HepG2 (cell line): ENCODE data around the gene MUL1. TPM values are rescaled to one million over a fixed set of nuclear protein-coding genes. Genes with fewer than 3 reads are reported as not detected.

Source experiments
- CENPT ChIP-seq: sonication (generic); formaldehyde crosslinking; IDR thresholded peaks from 2 replicates; pipeline ENCODE4 v1.8.0; 2022; ENCODE audit warnings: low read depth, mild to moderate bottlenecking, moderate library complexity, missing genetic modification reagents
- ETV5 ChIP-seq: IDR thresholded peaks from 2 replicates; pipeline ENCODE4 v1.6.1; 2018; ENCODE audit warnings: missing biosample characterization, missing genetic modification reagents, inconsistent platforms, borderline replicate concordance
- GATA4 ChIP-seq: sonication (generic); IDR thresholded peaks from 2 replicates; pipeline ENCODE4 v1.6.1; 2016; ENCODE audit warnings: antibody characterized with exemption, low read depth, borderline replicate concordance
- HOXA3 ChIP-seq: sonication (generic); formaldehyde crosslinking; IDR thresholded peaks from 2 replicates; pipeline ENCODE4 v1.5.0; 2020; ENCODE audit warnings: missing genetic modification reagents
- MEF2D ChIP-seq: sonication (generic); formaldehyde crosslinking; IDR thresholded peaks from 2 replicates; pipeline ENCODE4 v1.5.1; 2020; ENCODE audit warnings: mild to moderate bottlenecking, missing genetic modification reagents
- NR3C1 ChIP-seq: sonication (generic); formaldehyde crosslinking; IDR thresholded peaks from 2 replicates; pipeline ENCODE4 v1.4.0; 2020; ENCODE audit warnings: missing genetic modification reagents
- SALL1 ChIP-seq: sonication (generic); formaldehyde crosslinking; IDR thresholded peaks from 2 replicates; pipeline ENCODE4 v1.8.0; 2022; ENCODE audit warnings: mild to moderate bottlenecking, missing genetic modification reagents
- ZNF251 ChIP-seq: sonication (generic); formaldehyde crosslinking; IDR thresholded peaks from 2 replicates; pipeline ENCODE4 v1.9.0; 2021; ENCODE audit warnings: mild to moderate bottlenecking, missing genetic modification reagents
- polyA plus RNA-seq, 8 experiments: library from polyadenylated mRNA; depleted of rRNA in 3 of 8; stranded (reverse) in 7 of 8; unstranded in 1 of 8; fragments of >200 nt; fragmentation: Illumina TruSeq in 4 of 8; extraction: Trizol in 4 of 8; gene quantifications; 2 replicates each; pipeline versions ENCODE4 v1.2.1 to v1.2.3, GENCODE V29; 2011 to 2016; ENCODE audit warnings: low read depth in 4 of 8, missing spikeins in 1 of 8, mixed read lengths in 1 of 8; ENCODE audit not compliant: insufficient read depth in 1 of 8
- total RNA-seq, 5 experiments: library from RNA; depleted of rRNA; stranded (reverse); fragments of >200 nt; fragmentation: Illumina TruSeq; extraction: Trizol; gene quantifications; 2 replicates each; pipeline ENCODE4 v1.2.3, GENCODE V29; 2016; ENCODE audit warnings: low read depth in 1 of 5
- TF ChIP-seq, protein P1 (sequence below): sonication (generic); formaldehyde crosslinking; IDR thresholded peaks from 2 replicates; pipeline ENCODE4 v1.5.1; 2020; ENCODE audit warnings: mild to moderate bottlenecking, missing genetic modification reagents
- TF ChIP-seq, protein P2 (sequence below): sonication (generic); formaldehyde crosslinking; IDR thresholded peaks from 2 replicates; pipeline ENCODE4 v1.8.0; 2023; ENCODE audit warnings: mild to moderate bottlenecking, missing genetic modification reagents
- TF ChIP-seq, protein P3 (sequence below): sonication (generic); formaldehyde crosslinking; IDR thresholded peaks from 2 replicates; pipeline ENCODE4 v1.5.0; 2020; ENCODE audit warnings: missing genetic modification reagents
- TF ChIP-seq, protein P4 (sequence below): sonication (generic); formaldehyde crosslinking; IDR thresholded peaks from 2 replicates; pipeline ENCODE4 v1.8.0; 2022; ENCODE audit warnings: missing genetic modification reagents, mild to moderate bottlenecking, inconsistent platforms, borderline replicate concordance
- TF ChIP-seq, protein P5 (sequence below): sonication (generic); formaldehyde crosslinking; IDR thresholded peaks from 2 replicates; pipeline ENCODE4 v1.8.1; 2022; ENCODE audit warnings: low read depth, mild to moderate bottlenecking, missing genetic modification reagents
- TF ChIP-seq, protein P6 (sequence below): sonication (generic); formaldehyde crosslinking; IDR thresholded peaks from 2 replicates; pipeline ENCODE4 v1.5.0; 2020; ENCODE audit warnings: mild to moderate bottlenecking, missing genetic modification reagents, borderline replicate concordance

MUL1 gene
- total and polyA plus RNA-seq, 2 of the 13 experiments (the other 11 are each of a cell fraction or from before 2014, with no cell fraction given), result 21.5 to 26.5 TPM

DNA sequence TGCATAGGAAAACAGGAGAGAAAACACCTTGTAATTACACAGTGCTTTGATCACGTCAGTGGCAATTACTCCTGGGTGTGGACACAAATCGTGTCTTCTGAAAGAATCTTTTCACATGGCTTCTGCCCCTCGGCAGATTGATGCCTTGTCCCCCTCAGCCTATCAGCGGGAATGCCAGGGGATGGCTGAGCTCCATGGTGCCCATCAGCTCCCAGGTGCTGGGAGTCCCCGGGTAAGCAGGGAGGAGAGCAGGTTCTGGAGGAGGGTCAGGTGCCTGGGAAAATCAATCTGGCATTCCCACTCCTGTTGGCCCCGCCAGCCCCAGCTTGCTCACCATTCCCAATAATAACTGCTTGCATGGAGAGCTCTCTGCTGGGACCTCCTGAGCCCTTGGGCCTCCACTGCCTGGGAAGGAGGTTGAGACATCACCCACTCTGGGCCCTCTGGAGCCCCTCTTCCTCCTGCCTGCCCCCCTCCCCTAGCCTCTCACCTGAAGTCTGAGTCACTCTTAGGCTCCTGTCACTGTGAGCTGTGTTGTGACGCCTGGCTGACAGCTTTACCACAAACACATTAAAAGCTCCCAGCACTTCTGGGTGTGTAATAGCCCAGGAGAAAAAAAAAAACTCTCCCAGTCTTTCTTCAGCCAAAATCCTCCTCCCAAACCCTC, 26.9 kb downstream of the MUL1 start (continued):
- TF ChIP-seq, protein P1, sequence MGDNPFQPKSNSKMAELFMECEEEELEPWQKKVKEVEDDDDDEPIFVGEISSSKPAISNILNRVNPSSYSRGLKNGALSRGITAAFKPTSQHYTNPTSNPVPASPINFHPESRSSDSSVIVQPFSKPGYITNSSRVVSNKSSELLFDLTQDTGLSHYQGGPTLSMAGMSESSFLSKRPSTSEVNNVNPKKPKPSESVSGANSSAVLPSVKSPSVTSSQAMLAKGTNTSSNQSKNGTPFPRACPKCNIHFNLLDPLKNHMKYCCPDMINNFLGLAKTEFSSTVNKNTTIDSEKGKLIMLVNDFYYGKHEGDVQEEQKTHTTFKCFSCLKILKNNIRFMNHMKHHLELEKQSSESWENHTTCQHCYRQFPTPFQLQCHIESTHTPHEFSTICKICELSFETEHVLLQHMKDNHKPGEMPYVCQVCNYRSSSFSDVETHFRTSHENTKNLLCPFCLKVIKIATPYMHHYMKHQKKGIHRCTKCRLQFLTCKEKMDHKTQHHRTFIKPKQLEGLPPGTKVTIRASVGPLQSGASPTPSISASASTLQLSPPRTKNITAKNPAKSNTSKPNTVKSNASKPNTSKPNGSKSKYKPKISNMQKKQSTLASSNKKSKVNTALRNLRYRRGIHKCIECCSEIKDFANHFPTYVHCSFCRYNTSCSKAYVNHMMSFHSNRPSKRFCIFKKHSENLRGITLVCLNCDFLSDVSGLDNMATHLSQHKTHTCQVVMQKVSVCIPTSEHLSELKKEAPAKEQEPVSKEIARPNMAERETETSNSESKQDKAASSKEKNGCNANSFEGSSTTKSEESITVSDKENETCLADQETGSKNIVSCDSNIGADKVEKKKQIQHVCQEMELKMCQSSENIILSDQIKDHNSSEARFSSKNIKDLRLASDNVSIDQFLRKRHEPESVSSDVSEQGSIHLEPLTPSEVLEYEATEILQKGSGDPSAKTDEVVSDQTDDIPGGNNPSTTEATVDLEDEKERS (CRISPR knock-in tag), result no peak
- TF ChIP-seq, protein P2, sequence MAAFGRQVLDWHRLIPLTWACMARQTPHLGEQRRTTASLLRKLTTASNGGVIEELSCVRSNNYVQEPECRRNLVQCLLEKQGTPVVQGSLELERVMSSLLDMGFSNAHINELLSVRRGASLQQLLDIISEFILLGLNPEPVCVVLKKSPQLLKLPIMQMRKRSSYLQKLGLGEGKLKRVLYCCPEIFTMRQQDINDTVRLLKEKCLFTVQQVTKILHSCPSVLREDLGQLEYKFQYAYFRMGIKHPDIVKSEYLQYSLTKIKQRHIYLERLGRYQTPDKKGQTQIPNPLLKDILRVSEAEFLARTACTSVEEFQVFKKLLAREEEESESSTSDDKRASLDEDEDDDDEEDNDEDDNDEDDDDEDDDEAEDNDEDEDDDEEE (CRISPR knock-in tag), result no peak
- no peak for TF ChIP-seq NR3C1 (CRISPR knock-in tag)
- TF ChIP-seq MEF2D, result no peak
- no peak for TF ChIP-seq CENPT (CRISPR knock-in tag)
- no peak for TF ChIP-seq ZNF251 (CRISPR knock-in tag)
- TF ChIP-seq, protein P3, sequence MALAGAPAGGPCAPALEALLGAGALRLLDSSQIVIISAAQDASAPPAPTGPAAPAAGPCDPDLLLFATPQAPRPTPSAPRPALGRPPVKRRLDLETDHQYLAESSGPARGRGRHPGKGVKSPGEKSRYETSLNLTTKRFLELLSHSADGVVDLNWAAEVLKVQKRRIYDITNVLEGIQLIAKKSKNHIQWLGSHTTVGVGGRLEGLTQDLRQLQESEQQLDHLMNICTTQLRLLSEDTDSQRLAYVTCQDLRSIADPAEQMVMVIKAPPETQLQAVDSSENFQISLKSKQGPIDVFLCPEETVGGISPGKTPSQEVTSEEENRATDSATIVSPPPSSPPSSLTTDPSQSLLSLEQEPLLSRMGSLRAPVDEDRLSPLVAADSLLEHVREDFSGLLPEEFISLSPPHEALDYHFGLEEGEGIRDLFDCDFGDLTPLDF (CRISPR knock-in tag), result no peak
- no peak for TF ChIP-seq HOXA3 (CRISPR knock-in tag)
- TF ChIP-seq, protein P4, sequence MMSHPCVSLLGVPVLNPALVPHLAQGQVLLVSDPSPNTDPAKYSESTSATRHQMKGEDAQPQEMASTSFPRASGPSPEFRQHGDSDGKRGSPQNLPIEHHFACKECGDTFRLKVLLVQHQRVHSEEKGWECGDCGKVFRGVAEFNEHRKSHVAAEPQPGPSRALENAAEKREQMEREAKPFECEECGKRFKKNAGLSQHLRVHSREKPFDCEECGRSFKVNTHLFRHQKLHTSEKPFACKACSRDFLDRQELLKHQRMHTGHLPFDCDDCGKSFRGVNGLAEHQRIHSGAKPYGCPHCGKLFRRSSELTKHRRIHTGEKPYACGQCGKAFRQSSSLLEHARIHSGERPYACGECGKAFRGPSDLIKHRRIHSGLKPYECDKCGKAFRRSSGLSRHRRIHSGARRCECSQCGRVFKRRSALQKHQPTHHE (CRISPR knock-in tag), result no peak
- TF ChIP-seq, protein P5, sequence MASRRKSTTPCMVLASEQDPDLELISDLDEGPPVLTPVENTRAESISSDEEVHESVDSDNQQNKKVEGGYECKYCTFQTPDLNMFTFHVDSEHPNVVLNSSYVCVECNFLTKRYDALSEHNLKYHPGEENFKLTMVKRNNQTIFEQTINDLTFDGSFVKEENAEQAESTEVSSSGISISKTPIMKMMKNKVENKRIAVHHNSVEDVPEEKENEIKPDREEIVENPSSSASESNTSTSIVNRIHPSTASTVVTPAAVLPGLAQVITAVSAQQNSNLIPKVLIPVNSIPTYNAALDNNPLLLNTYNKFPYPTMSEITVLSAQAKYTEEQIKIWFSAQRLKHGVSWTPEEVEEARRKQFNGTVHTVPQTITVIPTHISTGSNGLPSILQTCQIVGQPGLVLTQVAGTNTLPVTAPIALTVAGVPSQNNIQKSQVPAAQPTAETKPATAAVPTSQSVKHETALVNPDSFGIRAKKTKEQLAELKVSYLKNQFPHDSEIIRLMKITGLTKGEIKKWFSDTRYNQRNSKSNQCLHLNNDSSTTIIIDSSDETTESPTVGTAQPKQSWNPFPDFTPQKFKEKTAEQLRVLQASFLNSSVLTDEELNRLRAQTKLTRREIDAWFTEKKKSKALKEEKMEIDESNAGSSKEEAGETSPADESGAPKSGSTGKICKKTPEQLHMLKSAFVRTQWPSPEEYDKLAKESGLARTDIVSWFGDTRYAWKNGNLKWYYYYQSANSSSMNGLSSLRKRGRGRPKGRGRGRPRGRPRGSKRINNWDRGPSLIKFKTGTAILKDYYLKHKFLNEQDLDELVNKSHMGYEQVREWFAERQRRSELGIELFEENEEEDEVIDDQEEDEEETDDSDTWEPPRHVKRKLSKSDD (CRISPR knock-in tag), result 0 out of 2 replicates have a peak, but pooled peaks have one; percentile 18
- TF ChIP-seq SALL1 (CRISPR knock-in tag), result 0 out of 2 replicates have a peak, but pooled peaks have one; percentile 33
- TF ChIP-seq, protein P6, sequence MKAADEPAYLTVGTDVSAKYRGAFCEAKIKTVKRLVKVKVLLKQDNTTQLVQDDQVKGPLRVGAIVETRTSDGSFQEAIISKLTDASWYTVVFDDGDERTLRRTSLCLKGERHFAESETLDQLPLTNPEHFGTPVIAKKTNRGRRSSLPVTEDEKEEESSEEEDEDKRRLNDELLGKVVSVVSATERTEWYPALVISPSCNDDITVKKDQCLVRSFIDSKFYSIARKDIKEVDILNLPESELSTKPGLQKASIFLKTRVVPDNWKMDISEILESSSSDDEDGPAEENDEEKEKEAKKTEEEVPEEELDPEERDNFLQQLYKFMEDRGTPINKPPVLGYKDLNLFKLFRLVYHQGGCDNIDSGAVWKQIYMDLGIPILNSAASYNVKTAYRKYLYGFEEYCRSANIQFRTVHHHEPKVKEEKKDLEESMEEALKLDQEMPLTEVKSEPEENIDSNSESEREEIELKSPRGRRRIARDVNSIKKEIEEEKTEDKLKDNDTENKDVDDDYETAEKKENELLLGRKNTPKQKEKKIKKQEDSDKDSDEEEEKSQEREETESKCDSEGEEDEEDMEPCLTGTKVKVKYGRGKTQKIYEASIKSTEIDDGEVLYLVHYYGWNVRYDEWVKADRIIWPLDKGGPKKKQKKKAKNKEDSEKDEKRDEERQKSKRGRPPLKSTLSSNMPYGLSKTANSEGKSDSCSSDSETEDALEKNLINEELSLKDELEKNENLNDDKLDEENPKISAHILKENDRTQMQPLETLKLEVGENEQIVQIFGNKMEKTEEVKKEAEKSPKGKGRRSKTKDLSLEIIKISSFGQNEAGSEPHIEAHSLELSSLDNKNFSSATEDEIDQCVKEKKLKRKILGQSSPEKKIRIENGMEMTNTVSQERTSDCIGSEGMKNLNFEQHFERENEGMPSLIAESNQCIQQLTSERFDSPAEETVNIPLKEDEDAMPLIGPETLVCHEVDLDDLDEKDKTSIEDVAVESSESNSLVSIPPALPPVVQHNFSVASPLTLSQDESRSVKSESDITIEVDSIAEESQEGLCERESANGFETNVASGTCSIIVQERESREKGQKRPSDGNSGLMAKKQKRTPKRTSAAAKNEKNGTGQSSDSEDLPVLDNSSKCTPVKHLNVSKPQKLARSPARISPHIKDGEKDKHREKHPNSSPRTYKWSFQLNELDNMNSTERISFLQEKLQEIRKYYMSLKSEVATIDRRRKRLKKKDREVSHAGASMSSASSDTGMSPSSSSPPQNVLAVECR, result no peak
- TF ChIP-seq ETV5 (CRISPR knock-in tag), result no peak
- TF ChIP-seq GATA4, result no peak
